ENCODE measurements around the gene COL24A1.
"Not testable (repeated sequence)": the region's sequence is repeated elsewhere in the genome, so short reads cannot be mapped to it uniquely, and the experiment has no call there.

Gene COL24A1

GRCh38 chr1:85976516-85977205, 179.9 kb downstream of the COL24A1 start:
- peak; percentile 40 for DNase-seq

GRCh38 chr1:85975912-85976371, 180.6 kb downstream of the COL24A1 start:
- no peak for DNase-seq

GRCh38 chr1:85962457-85962856, 194.1 kb downstream of the COL24A1 start:
- DNase-seq = no peak

GRCh38 chr1:85957760-85958159, 198.8 kb downstream of the COL24A1 start:
- no peak for DNase-seq

GRCh38 chr1:85955218-85955617, 201.4 kb downstream of the COL24A1 start:
- not testable (repeated sequence) for DNase-seq

- DNase-seq = peak; percentile 80
These were observed 204.1 kb downstream of the COL24A1 start for GRCh38 chr1:85952460-85952859.

- DNase-seq = no peak
These were observed 209.4 kb downstream of the COL24A1 start for GRCh38 chr1:85947186-85947585.

- no peak for DNase-seq
These were observed 212.6 kb downstream of the COL24A1 start for GRCh38 chr1:85943945-85944344.

- no peak for DNase-seq
These were observed 213.0 kb downstream of the COL24A1 start for GRCh38 chr1:85943526-85943925.

GRCh38 chr1:85940656-85941306, 215.8 kb downstream of the COL24A1 start:
- DNase-seq = no peak

GRCh38 chr1:85938829-85939228, 217.7 kb downstream of the COL24A1 start:
- no peak for DNase-seq

GRCh38 chr1:85936470-85936869, 220.1 kb downstream of the COL24A1 start:
- no peak for DNase-seq

- no peak for DNase-seq
These were observed 220.5 kb downstream of the COL24A1 start for GRCh38 chr1:85936057-85936456.

- no peak for DNase-seq
These were observed 221.3 kb downstream of the COL24A1 start for GRCh38 chr1:85935234-85935633.

GRCh38 chr1:85934516-85934915, 222.1 kb downstream of the COL24A1 start:
- no peak for DNase-seq

- no peak for DNase-seq
These were observed 222.6 kb downstream of the COL24A1 start for GRCh38 chr1:85933961-85934360.

- no peak for DNase-seq
These were observed 244.8 kb downstream of the COL24A1 start for GRCh38 chr1:85911742-85912141.

- no peak for DNase-seq
These were observed 255.7 kb downstream of the COL24A1 start for GRCh38 chr1:85900921-85901320.

- no peak for DNase-seq
These were observed 257.7 kb downstream of the COL24A1 start for GRCh38 chr1:85898861-85899260.

- DNase-seq = peak; percentile 8
These were observed 261.9 kb downstream of the COL24A1 start for GRCh38 chr1:85894651-85895050.

GRCh38 chr1:85892366-85892765, 264.2 kb downstream of the COL24A1 start:
- no peak for DNase-seq

GRCh38 chr1:85889870-85890269, 266.7 kb downstream of the COL24A1 start:
- no peak for DNase-seq

- DNase-seq = no peak
These were observed 267.7 kb downstream of the COL24A1 start for GRCh38 chr1:85888921-85889320.

- DNase-seq = no peak
These were observed 272.1 kb downstream of the COL24A1 start for GRCh38 chr1:85884372-85885035.

Measured in NCI-H1105 (cell line).